Panc1 (cell line): ENCODE results near the gene TRPM4.

ENCODE experiments used
- CTCF ChIP-seq: fragments of 450-650 bp; IDR thresholded peaks from 2 replicates; pipeline ENCODE4 v1.5.1; 2017; ENCODE audit warnings: mild to moderate bottlenecking
- POLR2AphosphoS5 ChIP-seq: IDR thresholded peaks from 2 replicates; pipeline ENCODE4 v1.6.1; 2012; ENCODE audit warnings: mild to moderate bottlenecking, low read depth, low read length, moderate library complexity

GRCh38 chr19:49188626-49189200, 31.1 kb downstream of the TRPM4 start:
- TF ChIP-seq POLR2AphosphoS5 = no peak
- no peak for TF ChIP-seq CTCF
